T-helper 2 cell (primary cell): ENCODE measurements around the gene OBSCN.

Experiments used
- DNase-seq, 5 experiments: peaks; one replicate each; pipeline versions ENCODE4 v3.0.0 to v3.0.0-alpha.2; 2012 to 2022

The OBSCN gene

GRCh38 chr1:228420968-228421826 is 213.4 kb downstream of the OBSCN start:
- DNase-seq, result peak in 1 of 5 experiments; percentile 65

DNA sequence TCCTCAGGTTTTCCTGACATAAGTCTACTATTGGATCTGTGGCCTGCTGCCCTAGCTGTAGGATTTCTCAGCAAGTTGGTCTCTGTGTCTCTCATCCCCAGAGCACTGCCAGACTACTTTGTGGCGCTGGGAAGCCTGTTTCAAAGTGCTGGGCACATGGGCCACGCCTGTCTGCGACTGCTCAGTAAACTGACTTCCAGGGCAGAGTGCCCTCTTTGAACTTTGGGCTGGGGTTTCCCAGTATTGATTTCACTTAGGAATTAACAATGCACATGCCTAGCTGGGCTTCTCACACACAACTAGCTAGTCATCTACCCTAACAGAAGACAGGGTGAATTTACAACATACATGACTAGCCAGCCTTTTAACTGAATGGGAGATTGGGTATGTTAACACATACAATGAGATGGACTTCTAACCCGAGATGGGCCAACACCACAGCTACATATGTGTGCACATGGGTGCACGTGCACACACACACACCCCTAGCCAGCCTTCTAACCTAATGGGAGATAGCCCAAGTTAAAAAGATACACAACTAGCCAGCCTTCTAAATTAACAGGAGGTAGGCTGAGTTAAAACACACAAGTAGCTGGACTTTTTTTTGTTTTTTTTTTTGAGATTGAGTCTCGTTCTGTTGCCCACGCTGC is 215.7 kb downstream of the OBSCN start:
- DNase-seq, result no peak

- DNase-seq, result no peak
Observed at GRCh38 chr1:228424685-228425660, 217.1 kb downstream of the OBSCN start.

- DNase-seq, result no peak
Observed at GRCh38 chr1:228426518-228427175, 218.8 kb downstream of the OBSCN start.

DNA sequence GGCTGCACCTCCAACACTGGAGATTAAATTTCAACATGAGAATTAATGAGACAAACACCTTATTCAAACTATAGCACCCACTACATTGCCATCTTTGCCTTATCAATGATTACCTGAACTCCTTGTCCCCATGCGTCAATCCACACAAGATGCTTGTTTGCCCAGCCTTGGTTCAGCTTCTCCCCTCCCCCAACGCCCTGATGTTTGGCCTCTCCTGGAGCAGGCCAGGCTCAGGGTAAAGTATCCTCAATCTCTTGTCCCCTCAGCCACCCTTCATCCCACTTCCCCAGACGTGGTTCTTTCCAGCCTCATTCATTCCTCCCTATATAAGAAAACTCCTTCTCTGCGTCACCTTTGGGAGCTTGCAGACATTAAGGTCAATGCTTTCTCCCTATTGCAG is 220.6 kb downstream of the OBSCN start:
- no peak for DNase-seq
